ENCODE data around the gene TAOK1. TPM values are rescaled to one million over a fixed set of nuclear protein-coding genes. Genes with fewer than 3 reads are reported as not detected.

The TAOK1 gene
- total RNA-seq, 1 experiment from 2014 or later = 56.3 TPM

GRCh38 chr17:29357821-29358232, 32.3 kb upstream of the TAOK1 start:
- Histone ChIP-seq H3K9me2 (ENCODE audit: insufficient read depth) (no peaks in the 10 kb centered on the region), H4K20me1 (ENCODE audit: insufficient read depth) (no peaks in the 10 kb centered on the region), H3K9ac (ENCODE audit: low read length) (no peak overlapping the region), H3K4me1 (ENCODE audit: control insufficient read depth in 1 of 2, insufficient read depth in 2 of 2, low read length in 2 of 2) (peaks cover 2 to 4% of the 10 kb centered on the region in 2 experiments; a peak in 2 of 4 replicates), H3K4me3 (replicated peaks in 1 of 2; ENCODE audit: low read depth in 1 of 2, low read length in 2 of 2) (no peak overlapping the region), H3K79me2 (ENCODE audit: insufficient read depth, low read length) (no peaks in the 10 kb centered on the region), H3K36me3 (ENCODE audit: control insufficient read depth in 1 of 2, insufficient read depth in 2 of 2, low read length in 2 of 2) (no peaks in the 10 kb centered on the region), H3K27ac (ENCODE audit: low read depth, low read length) (no peak overlapping the region), H3K27me3 (ENCODE audit: insufficient read depth, low read length) (no peaks in the 10 kb centered on the region), H3K4me2 (ENCODE audit: low read length) (no peak overlapping the region), H3K9me3 (ENCODE audit: control insufficient read depth in 1 of 2, insufficient read depth in 1 of 2, low read depth in 1 of 2, low read length in 2 of 2) (no peaks in the 10 kb centered on the region), H2AFZ (ENCODE audit: low read depth, low read length, poor library complexity, severe bottlenecking) (no peak overlapping the region)
- BruUV-seq (replicated peaks) = no TSS peak
- intact Hi-C loops (cut with micrococcal nuclease) = no loop called here
- POLR2A ChIA-PET = no interaction called here
- ATAC-seq (no peak), DNase-seq (ENCODE audit: low read depth, low spot score) (no peak)
- TF ChIP-seq POLR2AphosphoS5 (IDR thresholded peaks at IDR 0.05; ENCODE audit: low read depth, low read length) (no peak), CTCF (IDR thresholded peaks at IDR 0.05 in 2 of 3, conservative IDR thresholded peaks at IDR 0.05 in 1 of 3; ENCODE audit: borderline replicate concordance in 1 of 3, insufficient read depth in 1 of 3, low read depth in 2 of 3, low read length in 2 of 3) (no peak), REST (IDR thresholded peaks at IDR 0.05; ENCODE audit: low read depth) (no peak), FOSL1 (IDR thresholded peaks at IDR 0.05; ENCODE audit: low read depth) (no peak), YY1 (IDR thresholded peaks at IDR 0.05; ENCODE audit: extremely low read depth, insufficient replicate concordance, low read depth, low read length) (no peak), MAX (IDR thresholded peaks at IDR 0.05) (no peak)
- RAD21 ChIA-PET (ENCODE audit: low non-redundant PET in 1 of 2, low total read pairs in 2 of 2, uncharacterized antibody in 2 of 2, unreplicated experiment in 2 of 2) = no interaction called here
- CTCF ChIA-PET = interaction anchor here (0.8 to 1.5 kb wide), 3 partner anchors 12 to 241 kb away, joined by 3 to 5 read pairs (median 4); no protein-coding TSS in a partner anchor

All from HCT116 (cell line).